Activated T-helper 2 cell treated with anti-CD3 and anti-CD28 coated beads, Interferon-gamma antibody, Interleukin-2, Interleukin-4, amounts not matched to agents 10 μg/mL and 5 μg/mL and 100 μg/mL, durations not matched to agents 14 hours and 24 hours and 36 hours (primary cell): ENCODE results near the gene FOXO3. TPM values are rescaled to one million over a fixed set of nuclear protein-coding genes. Genes with fewer than 3 reads are reported as not detected.

ENCODE experiments used
- DNase-seq: peaks from one replicate; pipeline ENCODE4 v3.0.0; 2021; ENCODE audit warnings: low spot score
- H3K27ac Mint-ChIP-seq: one replicate; pipeline ENCODE4 v1.8.0; 2021; ENCODE audit warnings: mixed read lengths
- H3K27me3 Mint-ChIP-seq: one replicate; pipeline ENCODE4 v1.8.0; 2021; ENCODE audit warnings: low read depth, mixed read lengths
- H3K36me3 Mint-ChIP-seq: one replicate; pipeline ENCODE4 v1.8.0; 2021; ENCODE audit warnings: low read depth, mixed read lengths
- H3K4me1 Mint-ChIP-seq: one replicate; pipeline ENCODE4 v1.8.0; 2021; ENCODE audit warnings: low read depth, mixed read lengths
- H3K4me3 Mint-ChIP-seq: one replicate; pipeline ENCODE4 v1.8.0; 2021; ENCODE audit warnings: low read depth, mild to moderate bottlenecking, moderate library complexity, mixed read lengths
- H3K9me3 Mint-ChIP-seq: one replicate; pipeline ENCODE4 v1.8.0; 2021; ENCODE audit warnings: mixed read lengths
- intact Hi-C: fragments of 100-400 bp; cut with micrococcal nuclease; formaldehyde crosslinking; loops from one replicate; pipeline ENCODE4 v1.15.1; 2023
- total RNA-seq: library from RNA; stranded (reverse); gene quantifications from 2 replicates; pipeline ENCODE4 v1.2.3, GENCODE V29; 2022

Gene FOXO3
- total RNA-seq, 1 donor from 2014 or later, result 4.7 TPM

DNA sequence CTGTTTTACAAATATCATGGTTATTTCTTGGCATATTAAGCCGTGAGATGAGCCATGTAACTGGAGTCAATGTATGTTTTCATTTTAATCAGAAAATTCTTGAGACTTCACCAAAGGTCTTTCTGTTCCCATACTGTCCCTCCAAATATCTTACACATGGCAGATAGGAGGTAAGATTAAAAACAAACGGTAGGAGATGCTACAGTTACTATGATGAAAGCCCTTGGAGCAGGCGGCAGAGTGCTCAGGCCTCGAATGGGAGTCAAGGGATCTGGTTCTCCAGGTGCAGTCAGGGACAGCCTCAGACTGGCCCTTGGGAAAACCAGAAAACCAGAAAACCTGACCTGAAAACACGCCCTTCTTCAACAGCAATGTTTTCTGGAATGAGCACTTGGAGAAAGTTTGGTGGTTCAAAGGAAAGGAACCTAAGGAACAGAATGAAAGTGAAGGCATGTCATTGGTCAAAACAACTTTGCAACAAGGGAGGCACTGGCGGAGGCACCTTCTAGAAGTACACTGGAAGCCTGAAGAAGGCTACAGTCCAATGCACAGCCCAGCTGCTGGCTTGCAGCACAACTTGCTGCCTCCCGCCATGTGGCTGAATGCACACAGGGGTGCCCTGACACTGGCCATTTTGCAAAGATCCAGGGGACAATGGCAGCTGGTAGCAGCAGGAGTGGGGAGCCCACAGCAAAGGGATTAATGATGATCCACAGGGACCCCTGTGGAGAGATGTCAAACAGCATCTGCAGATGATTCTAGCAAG is 17.4 kb upstream of the FOXO3 start:
- Mint-ChIP-seq H3K36me3 (no peaks in the 10 kb centered on the region), H3K4me1 (peaks cover 15% of the 10 kb centered on the region), H3K9me3 (no peaks in the 10 kb centered on the region), H3K4me3 (no peak overlapping the region), H3K27me3 (peaks cover 41% of the 10 kb centered on the region), H3K27ac (no peak overlapping the region)
- DNase-seq, result no peak
- intact Hi-C loops, result loop anchor here (2.0 kb wide), 1 partner anchor 349 kb away; no protein-coding TSS in a partner anchor

- intact Hi-C loops, result no loop called here
- Mint-ChIP-seq H3K4me1 (peaks cover 15% of the 10 kb centered on the region), H3K27ac (no peak overlapping the region), H3K9me3 (no peaks in the 10 kb centered on the region), H3K36me3 (no peaks in the 10 kb centered on the region), H3K4me3 (no peak overlapping the region), H3K27me3 (peaks cover 35% of the 10 kb centered on the region)
- DNase-seq, result no peak
Observed at GRCh38 chr6:108544606-108545005, 16.1 kb upstream of the FOXO3 start.

DNA sequence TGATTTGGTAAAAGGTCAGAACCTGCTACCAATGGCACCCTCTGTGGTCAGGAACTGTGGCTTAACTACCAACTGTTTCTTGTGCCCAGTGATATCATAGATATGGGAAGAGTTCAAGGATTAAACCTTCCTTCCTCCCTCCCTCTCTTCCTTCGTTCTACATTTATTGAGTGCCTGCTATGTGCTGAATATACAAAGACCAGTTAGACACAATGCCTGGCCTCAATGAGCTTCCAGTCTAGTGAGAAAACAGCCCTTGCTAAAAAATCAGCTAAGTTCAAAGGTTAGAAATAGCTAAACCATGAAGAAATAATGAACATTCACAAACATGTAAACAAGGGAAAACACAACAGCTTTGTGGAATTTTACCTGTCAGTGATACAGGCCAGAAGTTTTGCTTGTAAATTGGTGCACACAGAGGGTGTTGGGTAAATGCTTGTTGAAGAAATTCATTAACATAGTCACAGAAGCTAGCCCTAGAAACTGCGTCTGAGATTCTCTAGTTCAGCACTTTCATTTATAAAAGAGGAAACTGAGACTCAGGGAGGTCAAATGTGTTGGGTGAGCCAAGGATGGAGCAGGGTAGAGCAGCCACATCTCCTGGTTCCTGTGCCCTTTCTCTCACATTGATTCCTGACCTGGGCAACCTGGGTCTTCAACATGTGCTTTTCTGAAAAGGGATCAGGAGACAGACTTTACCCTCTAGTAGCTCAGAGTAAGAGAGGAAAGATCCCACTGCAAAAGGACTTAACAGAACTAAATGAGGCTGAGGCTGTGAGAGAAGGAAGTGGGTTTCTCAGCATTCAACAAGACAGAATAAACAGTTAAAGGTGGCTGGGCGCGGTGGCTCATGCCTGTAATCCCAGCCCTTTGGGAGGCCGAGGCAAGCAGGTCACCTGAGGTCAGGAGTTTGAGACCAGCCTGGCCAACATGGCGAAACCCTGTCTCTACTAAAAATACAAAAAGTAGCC is 14.4 kb upstream of the FOXO3 start:
- peaks cover 15% of the 10 kb centered on the region for H3K4me1 Mint-ChIP-seq
- peaks cover 32% of the 10 kb centered on the region for H3K27me3 Mint-ChIP-seq
- no peak for DNase-seq
- H3K9me3 Mint-ChIP-seq, result no peaks in the 10 kb centered on the region
- no peak overlapping the region for H3K27ac Mint-ChIP-seq
- H3K36me3 Mint-ChIP-seq, result no peaks in the 10 kb centered on the region
- H3K4me3 Mint-ChIP-seq, result no peak overlapping the region
- intact Hi-C loops, result no loop called here

DNA sequence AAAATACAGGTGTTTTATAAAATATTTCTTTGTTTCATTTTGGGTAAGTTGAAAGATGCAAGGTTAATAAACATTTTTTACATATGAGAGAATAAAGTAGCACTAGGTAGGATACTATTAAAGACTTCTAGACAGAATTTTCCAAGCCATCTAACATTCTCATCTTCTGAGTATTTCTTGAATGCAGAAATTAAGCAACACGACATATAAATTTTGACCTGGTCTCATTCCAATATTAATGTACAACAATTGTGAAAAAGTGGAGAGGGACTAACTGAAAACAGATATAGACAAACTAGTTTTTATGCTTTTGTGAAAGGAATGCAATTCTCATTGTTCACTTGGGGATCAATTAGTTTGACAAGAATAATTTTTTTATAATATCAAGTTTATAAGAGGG is 11.5 kb upstream of the FOXO3 start:
- peaks cover 34% of the 10 kb centered on the region for H3K27me3 Mint-ChIP-seq
- H3K4me1 Mint-ChIP-seq, result peaks cover 8% of the 10 kb centered on the region
- H3K36me3 Mint-ChIP-seq, result no peaks in the 10 kb centered on the region
- H3K4me3 Mint-ChIP-seq, result no peak overlapping the region
- H3K27ac Mint-ChIP-seq, result no peak overlapping the region
- intact Hi-C loops, result no loop called here
- no peaks in the 10 kb centered on the region for H3K9me3 Mint-ChIP-seq
- DNase-seq, result no peak

- peaks cover 38% of the 10 kb centered on the region for H3K27me3 Mint-ChIP-seq
Observed at GRCh38 chr6:108549741-108550140, 11.0 kb upstream of the FOXO3 start.

GRCh38 chr6:108550256-108550655 is 10.5 kb upstream of the FOXO3 start:
- Mint-ChIP-seq H3K27ac (no peak overlapping the region), H3K9me3 (no peaks in the 10 kb centered on the region), H3K4me3 (no peak overlapping the region), H3K36me3 (no peaks in the 10 kb centered on the region), H3K4me1 (peaks cover 8% of the 10 kb centered on the region), H3K27me3 (peaks cover 38% of the 10 kb centered on the region)
- intact Hi-C loops, result no loop called here
- no peak for DNase-seq

More at GRCh38 chr6:108549741-108550140, 11.0 kb upstream of the FOXO3 start:
- peaks cover 8% of the 10 kb centered on the region for H3K4me1 Mint-ChIP-seq
- DNase-seq, result no peak
- no peaks in the 10 kb centered on the region for H3K36me3 Mint-ChIP-seq
- no peak overlapping the region for H3K4me3 Mint-ChIP-seq
- intact Hi-C loops, result no loop called here
- H3K27ac Mint-ChIP-seq, result no peak overlapping the region
- H3K9me3 Mint-ChIP-seq, result no peaks in the 10 kb centered on the region

GRCh38 chr6:108555399-108556052 is 5.2 kb upstream of the FOXO3 start:
- no peak overlapping the region for H3K4me3 Mint-ChIP-seq
- intact Hi-C loops, result loop anchor here (5.0 kb wide), 4 partner anchors 182 to 517 kb away; partner anchors contain the start of gene ARMC2
- H3K36me3 Mint-ChIP-seq, result no peaks in the 10 kb centered on the region

GRCh38 chr6:108556250-108556649 is 4.5 kb upstream of the FOXO3 start:
- H3K4me1 Mint-ChIP-seq, result peaks cover 7% of the 10 kb centered on the region
- H3K4me3 Mint-ChIP-seq, result no peak overlapping the region
- H3K27me3 Mint-ChIP-seq, result peaks cover 43% of the 10 kb centered on the region
- intact Hi-C loops, result loop anchor here (5.0 kb wide), 4 partner anchors 181 to 516 kb away; partner anchors contain the start of gene ARMC2
- no peak for DNase-seq
- H3K36me3 Mint-ChIP-seq, result no peaks in the 10 kb centered on the region
- no peak overlapping the region for H3K27ac Mint-ChIP-seq
- H3K9me3 Mint-ChIP-seq, result no peaks in the 10 kb centered on the region

More at GRCh38 chr6:108555399-108556052, 5.2 kb upstream of the FOXO3 start:
- H3K27me3 Mint-ChIP-seq, result peaks cover 43% of the 10 kb centered on the region
- H3K27ac Mint-ChIP-seq, result no peak overlapping the region
- peaks cover 7% of the 10 kb centered on the region for H3K4me1 Mint-ChIP-seq
- DNase-seq, result no peak
- no peaks in the 10 kb centered on the region for H3K9me3 Mint-ChIP-seq

DNA sequence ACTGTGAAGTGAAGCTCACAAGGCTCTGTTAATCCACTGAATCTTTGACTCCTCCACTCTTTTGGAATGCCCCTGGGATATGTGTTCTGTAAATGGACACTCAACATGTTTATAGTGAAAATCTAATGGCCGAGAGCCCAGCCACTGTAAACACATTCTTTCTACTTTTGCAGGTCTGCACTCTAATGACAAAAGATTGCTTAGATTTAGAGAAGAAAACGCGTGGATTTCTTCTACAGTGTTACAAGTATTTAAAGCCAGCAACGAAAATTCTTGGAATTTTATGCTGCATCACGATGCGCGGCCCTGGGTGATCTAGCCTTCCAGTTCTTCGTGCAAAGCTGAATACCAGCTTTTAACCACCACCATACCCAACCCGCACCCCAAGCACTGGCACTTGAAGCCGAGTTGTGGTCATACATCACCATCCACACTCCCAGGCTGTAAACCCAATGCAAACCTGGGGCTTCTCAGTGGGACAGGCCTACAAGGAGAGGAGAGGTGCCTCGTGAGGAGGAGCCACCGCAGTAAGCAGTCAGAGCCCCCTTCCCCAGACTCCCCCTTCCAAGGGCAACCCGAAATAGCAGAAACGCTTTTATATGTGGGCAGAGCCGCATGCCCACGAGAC is 3.7 kb upstream of the FOXO3 start:
- H3K27ac Mint-ChIP-seq, result peak overlapping the region; percentile 33
- H3K4me1 Mint-ChIP-seq, result peaks cover 7% of the 10 kb centered on the region
- DNase-seq, result no peak
- peaks cover 45% of the 10 kb centered on the region for H3K27me3 Mint-ChIP-seq
- peaks cover 4% of the 10 kb centered on the region for H3K36me3 Mint-ChIP-seq
- intact Hi-C loops, result loop anchor here (5.0 kb wide), 4 partner anchors 180 to 515 kb away; partner anchors contain the start of gene ARMC2
- peak overlapping the region; percentile 66 for H3K4me3 Mint-ChIP-seq
- no peaks in the 10 kb centered on the region for H3K9me3 Mint-ChIP-seq

DNA sequence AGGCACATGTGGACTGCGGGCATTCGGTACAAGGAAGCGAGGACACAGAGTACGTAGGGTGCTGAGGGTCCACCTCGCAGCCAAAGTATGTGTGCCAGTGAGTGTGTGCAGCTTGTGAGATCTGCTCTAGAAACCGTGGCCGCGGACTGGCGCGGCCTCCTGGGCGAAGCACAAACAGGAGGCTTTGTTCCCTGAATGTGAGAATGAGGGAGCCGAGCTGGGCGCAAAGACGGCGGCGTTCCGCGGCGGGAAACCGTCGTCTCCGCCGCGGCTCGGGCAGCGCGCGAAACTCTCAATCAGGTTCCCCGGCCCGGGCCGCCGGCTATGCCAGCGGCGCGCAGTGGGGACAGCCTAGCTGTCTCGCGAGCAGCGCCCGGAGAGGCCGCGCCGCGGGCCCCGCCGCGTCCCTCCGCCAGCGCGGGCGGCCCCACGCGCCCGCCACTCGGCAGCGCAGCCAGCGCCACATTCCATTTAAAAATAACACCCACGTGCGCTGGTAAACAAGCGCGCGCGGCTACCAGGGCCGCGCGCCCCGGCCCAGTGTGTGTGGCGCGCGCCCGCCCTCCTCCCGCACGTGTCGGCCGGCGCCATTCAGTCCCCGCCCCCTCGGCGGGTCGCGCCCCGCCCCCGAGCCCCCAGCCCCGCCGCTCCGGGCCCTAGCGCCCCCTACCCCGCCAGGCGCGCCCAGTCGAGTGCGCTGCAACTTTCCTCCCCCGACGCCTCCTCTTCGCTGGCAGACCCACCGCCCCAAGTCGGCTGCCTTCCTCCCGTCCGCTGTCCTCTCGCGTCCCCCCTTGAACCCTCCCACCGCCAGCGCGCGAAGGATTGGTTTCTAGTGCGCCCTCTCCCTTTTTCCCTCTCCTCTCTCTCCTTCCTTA is 3.0 kb upstream of the FOXO3 start:
- Mint-ChIP-seq H3K9me3 (no peaks in the 10 kb centered on the region), H3K4me3 (peak overlapping the region; percentile 87), H3K36me3 (peaks cover 11% of the 10 kb centered on the region), H3K4me1 (peaks cover 11% of the 10 kb centered on the region), H3K27me3 (peaks cover 46% of the 10 kb centered on the region), H3K27ac (peak overlapping the region; percentile 93)
- intact Hi-C loops, result loop anchor here (1.0 to 5.0 kb wide), 8 partner anchors 180 to 1133 kb away; partner anchors contain the start of genes AK9, ARMC2, CD164 and CEP57L1
- peak; percentile 58 for DNase-seq

DNA sequence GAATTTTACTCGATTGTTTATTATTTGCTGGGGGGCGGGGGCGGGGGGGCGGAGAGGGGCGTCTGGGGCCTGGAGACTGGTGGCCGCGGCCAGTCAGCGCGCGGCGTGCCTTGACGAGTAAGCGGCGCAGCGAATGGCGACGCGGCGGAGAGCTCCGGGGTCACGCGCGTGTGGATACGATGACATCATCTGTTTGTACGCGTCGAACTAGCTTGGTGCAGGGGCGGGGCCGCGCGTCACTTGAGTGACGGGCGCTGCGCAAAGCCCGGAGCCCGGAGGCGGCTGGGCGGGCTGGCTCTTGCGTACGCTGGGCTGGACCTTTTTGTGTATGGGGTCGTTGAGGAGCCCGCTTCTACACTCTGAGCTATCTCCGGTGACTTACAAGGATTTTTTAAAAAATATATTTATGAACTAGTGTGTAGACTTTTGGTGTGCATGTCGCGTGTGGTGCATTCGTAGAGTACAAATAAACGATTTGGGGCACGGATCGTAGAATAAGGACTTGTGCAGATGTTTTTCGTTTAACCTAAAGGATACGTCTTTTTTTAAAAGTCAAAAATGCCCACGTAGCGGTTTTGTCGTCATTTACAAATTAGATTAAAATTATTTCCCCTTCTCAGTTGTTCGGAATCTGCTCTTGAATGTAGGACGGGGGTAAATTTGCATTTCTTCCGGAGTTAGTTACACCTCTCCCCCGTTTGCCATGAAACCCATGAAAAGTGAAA is 2.2 kb upstream of the FOXO3 start:
- intact Hi-C loops, result loop anchor here (1.0 to 5.0 kb wide), 8 partner anchors 179 to 1132 kb away; partner anchors contain the start of genes AK9, ARMC2, CD164 and CEP57L1
- Mint-ChIP-seq H3K27me3 (peaks cover 46% of the 10 kb centered on the region), H3K4me1 (peaks cover 16% of the 10 kb centered on the region), H3K27ac (peak overlapping the region; percentile 93), H3K9me3 (no peaks in the 10 kb centered on the region), H3K36me3 (peaks cover 15% of the 10 kb centered on the region), H3K4me3 (peak overlapping the region; percentile 87)
- DNase-seq, result peak; percentile 95
